BE2C (cell line): ENCODE measurements around the gene HBP1.
"Not testable (repeated sequence)": the region's sequence is repeated elsewhere in the genome, so short reads cannot be mapped to it uniquely, and the experiment has no call there.

Source experiments
- DNase-seq: peaks from one replicate; pipeline ENCODE4 v3.0.0-alpha.2; 2020
- H3K27me3 ChIP-seq: fragments of 250-450 bp; sonication (Bioruptor Pico); 2 replicates; pipeline ENCODE4 v1.5.1; 2020; ENCODE audit warnings: mild to moderate bottlenecking
- H3K36me3 ChIP-seq: fragments of 250-450 bp; sonication (Bioruptor Pico); 2 replicates; pipeline ENCODE4 v1.5.1; 2020; ENCODE audit warnings: mild to moderate bottlenecking
- H3K4me1 ChIP-seq: fragments of 250-450 bp; sonication (Bioruptor Pico); 2 replicates; pipeline ENCODE4 v1.5.1; 2020
- H3K4me3 ChIP-seq: 2 replicates; pipeline ENCODE4 v1.5.1; 2011; ENCODE audit warnings: low read depth, low read length
- H3K9me3 ChIP-seq: fragments of 250-450 bp; sonication (Bioruptor Pico); 2 replicates; pipeline ENCODE4 v1.5.1; 2020
- TF ChIP-seq, protein P1 (sequence below): IDR thresholded peaks from 2 replicates; pipeline ENCODE4 v1.5.1; 2012; ENCODE audit warnings: mild to moderate bottlenecking, low read depth, low read length

HBP1 gene

DNA sequence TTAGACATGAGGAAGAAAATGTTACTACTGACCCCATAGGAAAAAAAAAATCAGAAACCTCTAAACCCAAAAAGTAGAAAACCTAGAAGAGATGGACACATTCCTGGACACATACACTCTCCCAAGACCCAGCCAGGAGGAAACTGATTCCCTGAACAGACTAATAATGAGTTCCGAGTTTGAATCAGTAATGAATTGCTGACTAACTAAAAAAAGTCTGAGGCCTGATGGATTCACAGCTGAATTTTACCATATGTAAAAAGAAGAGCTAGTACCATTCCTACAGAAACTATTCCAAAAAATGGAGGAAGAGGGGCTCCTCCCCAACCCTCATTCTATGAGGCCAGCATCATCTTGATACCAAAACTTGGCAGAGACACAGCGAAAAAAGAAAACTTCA lies 75.8 kb downstream of the HBP1 start:
- no peak overlapping the region for H3K4me3 ChIP-seq
- peaks cover 3% of the 10 kb centered on the region; the same call in 1 of the 2 replicates for H3K36me3 ChIP-seq
- TF ChIP-seq, protein P1, sequence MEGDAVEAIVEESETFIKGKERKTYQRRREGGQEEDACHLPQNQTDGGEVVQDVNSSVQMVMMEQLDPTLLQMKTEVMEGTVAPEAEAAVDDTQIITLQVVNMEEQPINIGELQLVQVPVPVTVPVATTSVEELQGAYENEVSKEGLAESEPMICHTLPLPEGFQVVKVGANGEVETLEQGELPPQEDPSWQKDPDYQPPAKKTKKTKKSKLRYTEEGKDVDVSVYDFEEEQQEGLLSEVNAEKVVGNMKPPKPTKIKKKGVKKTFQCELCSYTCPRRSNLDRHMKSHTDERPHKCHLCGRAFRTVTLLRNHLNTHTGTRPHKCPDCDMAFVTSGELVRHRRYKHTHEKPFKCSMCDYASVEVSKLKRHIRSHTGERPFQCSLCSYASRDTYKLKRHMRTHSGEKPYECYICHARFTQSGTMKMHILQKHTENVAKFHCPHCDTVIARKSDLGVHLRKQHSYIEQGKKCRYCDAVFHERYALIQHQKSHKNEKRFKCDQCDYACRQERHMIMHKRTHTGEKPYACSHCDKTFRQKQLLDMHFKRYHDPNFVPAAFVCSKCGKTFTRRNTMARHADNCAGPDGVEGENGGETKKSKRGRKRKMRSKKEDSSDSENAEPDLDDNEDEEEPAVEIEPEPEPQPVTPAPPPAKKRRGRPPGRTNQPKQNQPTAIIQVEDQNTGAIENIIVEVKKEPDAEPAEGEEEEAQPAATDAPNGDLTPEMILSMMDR = no peak
- no peak for DNase-seq
- H3K9me3 ChIP-seq = no peaks in the 10 kb centered on the region; the same call in 1 of the 2 replicates
- no peaks in the 10 kb centered on the region for H3K27me3 ChIP-seq
- H3K4me1 ChIP-seq = no peaks in the 10 kb centered on the region

DNA sequence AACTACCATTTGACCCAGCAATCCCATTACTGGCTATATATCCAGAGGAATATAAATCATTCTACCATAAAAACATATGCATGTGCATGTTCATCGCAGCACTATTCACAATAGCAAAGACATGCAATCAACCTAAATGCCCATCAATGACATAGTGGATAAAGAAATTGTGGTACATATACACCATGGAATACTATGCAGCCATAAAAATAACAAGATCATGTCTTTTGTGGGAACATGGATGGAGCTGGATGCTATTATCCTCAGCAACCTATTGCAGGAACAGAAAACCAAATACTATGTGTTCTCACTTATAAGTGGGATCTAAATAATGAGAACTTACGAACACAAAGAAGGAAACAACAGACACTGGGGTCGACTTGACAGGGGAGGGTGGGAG lies 78.0 kb downstream of the HBP1 start:
- not testable (repeated sequence) for H3K4me3 ChIP-seq, H3K27me3 ChIP-seq, DNase-seq, H3K36me3 ChIP-seq, H3K9me3 ChIP-seq, H3K4me1 ChIP-seq

DNA sequence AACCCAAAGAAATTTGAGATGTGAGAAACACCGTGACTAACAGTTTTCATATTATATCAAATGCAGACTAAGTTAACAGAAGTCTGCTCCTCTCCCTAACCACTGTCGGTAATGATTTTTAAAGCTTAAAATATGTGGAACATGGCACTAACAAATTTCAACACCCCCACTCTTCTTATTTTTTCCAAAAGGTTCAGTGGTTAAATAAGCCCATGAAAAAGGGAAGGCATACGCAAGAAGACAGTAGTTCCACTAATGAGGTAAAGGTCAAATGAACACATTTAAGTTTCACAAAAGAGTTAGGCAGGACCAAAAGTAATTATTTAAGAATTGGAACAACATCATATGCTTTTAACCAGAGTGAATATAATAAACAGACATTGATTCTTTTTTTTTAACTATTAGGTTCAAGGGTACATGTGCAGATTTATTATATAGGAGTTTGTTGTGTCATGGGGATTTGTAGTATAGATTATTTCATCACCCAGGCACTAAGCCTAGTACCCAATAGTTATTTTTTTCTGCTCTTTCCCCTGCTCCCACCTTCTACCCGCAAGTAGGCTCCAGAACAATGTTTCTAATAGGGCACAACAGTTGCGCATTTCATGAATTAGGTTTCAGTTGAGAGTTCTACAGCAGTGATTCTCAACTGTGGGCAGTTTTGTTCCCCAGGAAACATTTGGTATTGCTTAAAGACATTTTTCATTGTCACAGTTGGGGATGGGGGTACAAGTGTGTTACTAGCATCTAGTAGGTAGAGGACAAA lies 79.9 kb downstream of the HBP1 start:
- DNase-seq = no peak
- Histone ChIP-seq H3K9me3 (no peaks in the 10 kb centered on the region; the same call in 1 of the 2 replicates), H3K4me1 (no peaks in the 10 kb centered on the region), H3K4me3 (no peak overlapping the region), H3K27me3 (no peaks in the 10 kb centered on the region), H3K36me3 (no peaks in the 10 kb centered on the region; the same call in 1 of the 2 replicates)
- TF ChIP-seq, protein P1 = no peak

DNA sequence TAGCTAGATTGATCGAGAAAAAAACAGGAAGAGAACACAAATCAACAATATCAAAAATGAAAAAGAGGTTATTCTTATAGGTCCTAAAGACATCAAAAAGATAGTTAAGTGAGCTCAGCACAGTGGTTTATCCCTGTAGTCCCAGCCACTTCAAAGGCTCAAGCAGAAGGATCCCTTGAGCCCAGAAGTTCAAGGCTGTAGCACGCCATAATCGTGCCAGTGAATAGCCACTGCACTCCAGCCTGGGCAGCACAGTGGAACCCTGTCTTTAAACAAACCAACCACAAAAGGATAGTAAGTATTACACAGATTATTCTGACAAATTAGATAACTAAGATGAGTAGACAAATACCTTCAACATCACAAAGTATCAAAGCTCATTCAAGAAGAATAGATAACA lies 83.2 kb downstream of the HBP1 start:
- TF ChIP-seq, protein P1 = no peak
- H3K9me3 ChIP-seq = no peaks in the 10 kb centered on the region
- H3K4me3 ChIP-seq = no peak overlapping the region
- DNase-seq = no peak
- H3K36me3 ChIP-seq = no peaks in the 10 kb centered on the region; the same call in 1 of the 2 replicates
- H3K4me1 ChIP-seq = no peaks in the 10 kb centered on the region
- no peaks in the 10 kb centered on the region for H3K27me3 ChIP-seq
